NT2/D1 (cell line): ENCODE results near the gene CHIC2.

Experiments used
- SUZ12 ChIP-seq: IDR thresholded peaks from 2 replicates; pipeline ENCODE4 v1.6.1; 2011; ENCODE audit not compliant: insufficient read length, insufficient read depth; ENCODE audit errors: extremely low read depth
- YY1 ChIP-seq: IDR thresholded peaks from 2 replicates; pipeline ENCODE4 v1.6.1; 2011; ENCODE audit not compliant: insufficient read length, insufficient read depth
- ZNF274 ChIP-seq: IDR thresholded peaks from 2 replicates; pipeline ENCODE4 v1.6.1; 2011; ENCODE audit warnings: mild to moderate bottlenecking, low read depth, low read length

DNA sequence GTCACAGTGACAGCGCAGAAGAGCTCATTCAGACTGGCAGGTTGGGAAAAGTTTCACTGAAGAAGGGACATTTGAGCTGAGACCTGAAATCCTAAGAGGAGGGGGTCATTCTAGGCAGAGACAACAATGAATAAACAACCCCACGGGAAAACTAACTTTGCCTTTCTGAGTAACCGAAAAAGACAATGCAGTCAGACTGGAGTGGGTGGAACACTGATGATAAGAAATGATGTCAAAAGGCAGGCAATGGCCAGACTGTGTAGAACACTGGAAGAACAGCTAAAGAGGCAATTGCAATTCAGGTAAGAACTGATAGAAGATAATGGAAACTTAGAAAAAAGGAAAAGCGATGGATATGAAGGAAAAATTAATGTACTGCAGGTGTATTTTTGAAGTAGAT, 73.8 kb downstream of the CHIC2 start:
- TF ChIP-seq ZNF274 = no peak
- no peak for TF ChIP-seq YY1
- TF ChIP-seq SUZ12 = no peak
